Stimulated activated naive CD8-positive, alpha-beta T cell treated with anti-CD3 and anti-CD28 coated beads, Interleukin-15, Interleukin-2, amounts not matched to agents 100 ng/mL and 50 ng/mL, for 24 hours (primary cell): ENCODE data around the gene TMEM51.

Source experiments
- H3K27ac Mint-ChIP-seq: one replicate; pipeline ENCODE4 v1.8.0; 2021; ENCODE audit warnings: mild to moderate bottlenecking, mixed read lengths
- H3K27me3 Mint-ChIP-seq: one replicate; pipeline ENCODE4 v1.8.0; 2021; ENCODE audit warnings: mixed read lengths
- H3K36me3 Mint-ChIP-seq: one replicate; pipeline ENCODE4 v1.8.0; 2021; ENCODE audit warnings: low read depth, mixed read lengths
- H3K4me1 Mint-ChIP-seq: one replicate; pipeline ENCODE4 v1.8.0; 2021; ENCODE audit warnings: low read depth, mixed read lengths
- H3K4me3 Mint-ChIP-seq: one replicate; pipeline ENCODE4 v1.8.0; 2021; ENCODE audit warnings: mild to moderate bottlenecking, mixed read lengths
- H3K9me3 Mint-ChIP-seq: one replicate; pipeline ENCODE4 v1.8.0; 2021; ENCODE audit warnings: mixed read lengths

Gene TMEM51

GRCh38 chr1:15257309-15257708 lies 103.8 kb downstream of the TMEM51 start:
- Mint-ChIP-seq H3K27ac (no peak overlapping the region), H3K9me3 (no peaks in the 10 kb centered on the region), H3K4me3 (no peak overlapping the region), H3K4me1 (peaks cover 39% of the 10 kb centered on the region), H3K27me3 (peaks cover 22% of the 10 kb centered on the region), H3K36me3 (no peaks in the 10 kb centered on the region)

- Mint-ChIP-seq H3K27me3 (peaks cover 35% of the 10 kb centered on the region), H3K36me3 (no peaks in the 10 kb centered on the region), H3K4me3 (no peak overlapping the region), H3K9me3 (no peaks in the 10 kb centered on the region), H3K27ac (no peak overlapping the region), H3K4me1 (peaks cover 22% of the 10 kb centered on the region)
Measured at GRCh38 chr1:15258833-15259621, 105.5 kb downstream of the TMEM51 start.

- H3K9me3 Mint-ChIP-seq, result no peaks in the 10 kb centered on the region
- H3K36me3 Mint-ChIP-seq, result no peaks in the 10 kb centered on the region
- no peak overlapping the region for H3K27ac Mint-ChIP-seq
- H3K4me3 Mint-ChIP-seq, result no peak overlapping the region
- H3K27me3 Mint-ChIP-seq, result peaks cover 35% of the 10 kb centered on the region
- peaks cover 20% of the 10 kb centered on the region for H3K4me1 Mint-ChIP-seq
Measured at GRCh38 chr1:15259622-15260007, 106.1 kb downstream of the TMEM51 start.

DNA sequence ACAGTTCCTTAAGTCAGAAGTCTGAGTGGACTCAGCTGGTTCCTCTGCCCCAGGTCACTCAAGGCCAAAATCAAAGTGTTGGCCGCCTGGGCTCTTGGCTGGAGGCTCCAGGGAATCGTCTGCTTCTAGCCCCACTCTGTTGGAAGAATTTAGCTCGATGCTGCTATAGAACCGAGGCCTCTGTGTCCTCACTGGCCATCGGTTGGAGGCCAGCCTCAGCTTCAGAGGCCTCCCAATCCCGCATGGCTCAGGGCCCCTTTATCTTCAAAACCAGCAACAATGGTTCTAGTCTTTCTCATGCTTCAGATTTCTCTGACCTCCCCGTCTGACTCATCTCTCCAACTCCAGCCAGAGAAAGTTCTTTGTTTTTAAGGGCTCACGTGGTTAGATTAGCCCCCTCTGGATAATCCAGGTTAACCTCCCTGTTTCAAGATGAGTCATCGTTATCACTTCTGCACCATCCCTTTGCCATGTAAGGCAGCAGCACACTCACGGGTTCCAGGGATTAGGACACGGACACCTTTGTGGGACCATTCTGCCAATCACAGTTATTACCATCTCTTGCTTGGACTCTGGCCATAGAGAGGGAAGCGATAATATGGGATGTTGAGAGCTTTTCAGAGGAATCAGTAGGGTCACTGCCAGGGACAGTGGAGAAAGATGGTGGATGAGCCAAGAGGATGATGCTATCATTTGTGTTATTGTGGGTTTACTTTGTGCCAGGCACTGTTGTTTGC lies 107.0 kb downstream of the TMEM51 start:
- Mint-ChIP-seq H3K27ac (no peak overlapping the region), H3K9me3 (no peaks in the 10 kb centered on the region), H3K4me1 (peaks cover 20% of the 10 kb centered on the region), H3K4me3 (no peak overlapping the region), H3K27me3 (peaks cover 32% of the 10 kb centered on the region), H3K36me3 (no peaks in the 10 kb centered on the region)

DNA sequence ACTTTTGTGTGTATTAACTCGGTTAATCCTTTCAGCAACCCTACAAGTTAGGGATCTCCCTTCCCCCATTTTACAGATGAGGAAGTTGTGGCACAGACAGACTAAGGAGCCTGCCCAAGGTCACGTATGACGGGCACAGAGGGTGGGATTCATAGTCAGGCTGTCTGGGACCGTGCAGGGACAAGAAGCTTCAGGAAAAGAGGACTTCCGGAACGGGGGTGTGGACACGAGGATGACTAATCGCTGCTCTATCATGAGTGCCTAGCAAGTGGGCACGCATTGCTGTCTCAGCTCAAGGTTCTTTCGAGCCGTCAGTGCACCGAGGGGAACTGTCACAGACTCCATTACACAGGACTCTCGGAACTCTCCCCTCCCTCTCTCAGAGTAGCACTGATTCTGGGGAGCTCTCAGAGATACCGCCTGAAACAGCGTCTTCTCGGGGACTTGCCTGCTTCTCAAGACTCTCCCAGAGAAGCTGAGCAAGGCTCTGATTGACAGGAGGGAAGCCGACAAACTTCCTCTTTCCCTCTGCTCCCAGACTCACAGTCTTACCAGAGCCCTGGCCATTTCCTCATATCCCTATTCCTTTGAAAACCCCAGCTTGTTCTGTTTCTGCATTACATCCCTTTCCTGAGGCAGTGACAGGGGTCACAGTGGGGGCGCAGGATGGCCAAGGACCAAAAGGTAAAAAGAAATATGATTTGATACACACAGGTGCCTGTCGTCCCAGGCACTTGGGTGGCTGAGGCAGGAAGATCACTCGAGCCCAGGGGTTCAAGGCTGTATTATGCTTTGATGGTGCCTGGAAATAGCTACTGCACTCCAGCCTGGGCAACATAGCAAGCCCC lies 107.8 kb downstream of the TMEM51 start:
- Mint-ChIP-seq H3K4me3 (peak overlapping the region; percentile 54), H3K9me3 (peaks cover 2% of the 10 kb centered on the region), H3K27me3 (peaks cover 34% of the 10 kb centered on the region), H3K36me3 (no peaks in the 10 kb centered on the region), H3K4me1 (peaks cover 20% of the 10 kb centered on the region), H3K27ac (peak overlapping the region; percentile 12)

GRCh38 chr1:15262003-15262377 lies 108.4 kb downstream of the TMEM51 start:
- no peak overlapping the region for H3K27ac Mint-ChIP-seq
- H3K36me3 Mint-ChIP-seq, result no peaks in the 10 kb centered on the region
- H3K27me3 Mint-ChIP-seq, result peaks cover 36% of the 10 kb centered on the region
- H3K9me3 Mint-ChIP-seq, result peaks cover 4% of the 10 kb centered on the region
- H3K4me1 Mint-ChIP-seq, result peaks cover 20% of the 10 kb centered on the region
- H3K4me3 Mint-ChIP-seq, result no peak overlapping the region

DNA sequence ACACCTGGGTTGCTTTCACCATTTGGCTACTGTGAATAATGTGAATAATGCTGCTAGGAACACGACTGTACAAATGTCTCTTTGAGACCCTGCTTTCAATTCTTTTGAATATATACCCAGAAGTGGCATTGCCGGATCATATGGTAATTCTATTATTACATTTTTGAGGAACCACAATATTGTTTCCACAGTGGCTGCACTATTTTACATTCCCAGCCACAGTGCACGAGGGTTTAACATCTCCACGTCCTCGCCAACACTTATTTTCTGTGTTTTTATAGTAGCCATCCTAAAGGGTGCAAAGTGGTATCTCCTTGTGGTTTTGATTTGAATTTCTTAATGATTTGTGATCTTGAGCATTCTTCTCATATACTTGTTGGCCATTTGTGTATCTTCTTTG lies 109.2 kb downstream of the TMEM51 start:
- H3K27me3 Mint-ChIP-seq, result peaks cover 36% of the 10 kb centered on the region
- H3K9me3 Mint-ChIP-seq, result peaks cover 4% of the 10 kb centered on the region
- peaks cover 20% of the 10 kb centered on the region for H3K4me1 Mint-ChIP-seq
- H3K4me3 Mint-ChIP-seq, result no peak overlapping the region
- no peaks in the 10 kb centered on the region for H3K36me3 Mint-ChIP-seq
- no peak overlapping the region for H3K27ac Mint-ChIP-seq

- Mint-ChIP-seq H3K36me3 (no peaks in the 10 kb centered on the region), H3K27ac (no peak overlapping the region), H3K4me1 (peaks cover 20% of the 10 kb centered on the region), H3K9me3 (peaks cover 4% of the 10 kb centered on the region), H3K4me3 (no peak overlapping the region), H3K27me3 (peaks cover 44% of the 10 kb centered on the region)
Measured at GRCh38 chr1:15264769-15265168, 111.2 kb downstream of the TMEM51 start.
